KBM-7 (cell line): ENCODE measurements around the gene CCDC152.

Source experiments
- DNase-seq: peaks from one replicate; pipeline ENCODE4 v3.0.0-alpha.2; 2015
- in situ Hi-C: fragments of 300-500 bp; cut with MboI; formaldehyde crosslinking; loops from 2 replicates; pipeline ENCODE4 v1.14.3; 2020; ENCODE audit warnings: low sequenced_read_pairs, low pct_unique_long_range_greater_than_20kb, mixed read lengths

Gene CCDC152

GRCh38 chr5:42772265-42772993 lies 15.8 kb downstream of the CCDC152 start:
- no peak for DNase-seq
- in situ Hi-C loops: no loop called here

GRCh38 chr5:42779083-42779482 lies 22.5 kb downstream of the CCDC152 start:
- no peak for DNase-seq
- in situ Hi-C loops: no loop called here

- in situ Hi-C loops: no loop called here
These were observed 25.0 kb downstream of the CCDC152 start for GRCh38 chr5:42781584-42781983.

GRCh38 chr5:42784132-42784531 lies 27.5 kb downstream of the CCDC152 start:
- no peak for DNase-seq
- in situ Hi-C loops: no loop called here

More at GRCh38 chr5:42781584-42781983, 25.0 kb downstream of the CCDC152 start:
- DNase-seq: no peak

- in situ Hi-C loops: no loop called here
- DNase-seq: no peak
These were observed 29.1 kb downstream of the CCDC152 start for GRCh38 chr5:42785756-42786155.

- in situ Hi-C loops: no loop called here
- DNase-seq: no peak
These were observed 30.5 kb downstream of the CCDC152 start for GRCh38 chr5:42787073-42787472.

- no peak for DNase-seq
- in situ Hi-C loops: no loop called here
These were observed 31.2 kb downstream of the CCDC152 start for GRCh38 chr5:42787845-42788244.

- DNase-seq: no peak
- in situ Hi-C loops: no loop called here
These were observed 34.5 kb downstream of the CCDC152 start for GRCh38 chr5:42791151-42791550.

GRCh38 chr5:42798284-42799240 lies 41.9 kb downstream of the CCDC152 start:
- in situ Hi-C loops: no loop called here
- DNase-seq: no peak

GRCh38 chr5:42799241-42799608 lies 42.6 kb downstream of the CCDC152 start:
- in situ Hi-C loops: no loop called here
- no peak for DNase-seq

GRCh38 chr5:42799668-42800114 lies 43.1 kb downstream of the CCDC152 start:
- in situ Hi-C loops: no loop called here
- DNase-seq: no peak

GRCh38 chr5:42800748-42801330 lies 44.2 kb downstream of the CCDC152 start:
- no peak for DNase-seq
- in situ Hi-C loops: no loop called here

GRCh38 chr5:42801516-42802166 lies 45.0 kb downstream of the CCDC152 start:
- DNase-seq: no peak
- in situ Hi-C loops: no loop called here

GRCh38 chr5:42804717-42805339 lies 48.2 kb downstream of the CCDC152 start:
- no peak for DNase-seq
- in situ Hi-C loops: no loop called here

GRCh38 chr5:42806004-42806700 lies 49.5 kb downstream of the CCDC152 start:
- in situ Hi-C loops: no loop called here
- no peak for DNase-seq

GRCh38 chr5:42806701-42807262 lies 50.2 kb downstream of the CCDC152 start:
- in situ Hi-C loops: no loop called here
- DNase-seq: no peak

- in situ Hi-C loops: no loop called here
- no peak for DNase-seq
These were observed 51.3 kb downstream of the CCDC152 start for GRCh38 chr5:42807722-42808447.
